Thyroid gland (tissue), 4 donors: Measurements from ENCODE around the gene AP1M2.

ENCODE experiments used
- POLR2A ChIP-seq, 2 donors: fragments of 450-650 bp; IDR thresholded peaks; one replicate each; pipeline ENCODE4 v1.6.1; 2017; ENCODE audit warnings: antibody characterized with exemption in 2 of 2, mild to moderate bottlenecking in 2 of 2, moderate library complexity in 1 of 2
- TF ChIP-seq, protein P1 (sequence below), 6 experiments: fragments of 200-600 bp in 3 of 6; fragments of 450-650 bp in 3 of 6; sonication (generic) in 3 of 6; IDR thresholded peaks; one replicate each; pipeline ENCODE4 v1.5.1; 2016 to 2019; ENCODE audit warnings: antibody characterized with exemption in 6 of 6, mild to moderate bottlenecking in 2 of 6, inconsistent platforms in 1 of 6, moderate library complexity in 1 of 6

DNA sequence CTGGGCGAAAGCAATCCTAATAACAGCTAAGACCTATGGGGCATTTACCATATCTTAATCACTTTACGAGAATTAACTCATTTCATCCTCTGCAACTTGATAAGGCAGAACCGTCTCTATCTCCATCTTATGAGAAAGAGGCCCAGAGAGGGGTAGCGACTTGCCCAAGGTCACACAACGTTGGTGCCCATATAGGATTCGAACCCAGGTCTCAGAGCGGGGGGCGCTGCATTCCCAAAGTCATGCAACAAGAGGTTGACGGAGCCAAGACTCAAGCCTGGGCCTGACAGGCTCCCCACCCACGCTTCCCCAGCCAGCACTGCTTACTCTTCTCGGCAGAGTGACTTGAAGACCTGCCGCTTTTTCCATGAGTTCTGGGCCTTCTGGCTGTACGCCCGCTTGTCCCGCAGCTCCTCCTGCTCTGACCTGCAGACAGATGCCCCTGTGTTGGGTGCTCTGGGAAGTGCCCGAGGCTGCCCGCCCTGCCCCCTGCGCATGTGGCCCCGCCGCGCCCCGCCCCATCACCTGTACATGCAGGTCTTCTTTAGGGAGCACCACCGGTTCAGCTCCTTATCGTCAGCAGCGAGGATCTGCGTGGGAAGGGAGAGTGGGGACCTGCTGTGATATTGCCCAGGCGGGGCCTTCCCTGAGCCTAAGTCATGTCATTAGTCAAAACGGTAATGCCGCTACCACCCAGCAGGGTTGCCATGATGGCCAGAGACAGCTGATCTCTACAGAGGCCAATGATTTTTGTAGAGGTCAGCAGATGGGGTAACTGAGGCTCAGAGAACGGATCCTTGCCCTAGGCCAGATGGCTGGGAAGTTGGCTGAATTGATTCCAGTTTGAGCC, 32.1 kb downstream of the AP1M2 start:
- TF ChIP-seq, protein P1, sequence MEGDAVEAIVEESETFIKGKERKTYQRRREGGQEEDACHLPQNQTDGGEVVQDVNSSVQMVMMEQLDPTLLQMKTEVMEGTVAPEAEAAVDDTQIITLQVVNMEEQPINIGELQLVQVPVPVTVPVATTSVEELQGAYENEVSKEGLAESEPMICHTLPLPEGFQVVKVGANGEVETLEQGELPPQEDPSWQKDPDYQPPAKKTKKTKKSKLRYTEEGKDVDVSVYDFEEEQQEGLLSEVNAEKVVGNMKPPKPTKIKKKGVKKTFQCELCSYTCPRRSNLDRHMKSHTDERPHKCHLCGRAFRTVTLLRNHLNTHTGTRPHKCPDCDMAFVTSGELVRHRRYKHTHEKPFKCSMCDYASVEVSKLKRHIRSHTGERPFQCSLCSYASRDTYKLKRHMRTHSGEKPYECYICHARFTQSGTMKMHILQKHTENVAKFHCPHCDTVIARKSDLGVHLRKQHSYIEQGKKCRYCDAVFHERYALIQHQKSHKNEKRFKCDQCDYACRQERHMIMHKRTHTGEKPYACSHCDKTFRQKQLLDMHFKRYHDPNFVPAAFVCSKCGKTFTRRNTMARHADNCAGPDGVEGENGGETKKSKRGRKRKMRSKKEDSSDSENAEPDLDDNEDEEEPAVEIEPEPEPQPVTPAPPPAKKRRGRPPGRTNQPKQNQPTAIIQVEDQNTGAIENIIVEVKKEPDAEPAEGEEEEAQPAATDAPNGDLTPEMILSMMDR (IDR thresholded peaks at IDR 0.05) = no peak
- no peak for TF ChIP-seq POLR2A (IDR thresholded peaks at IDR 0.05)
